Tibial artery (tissue), 4 donors: ENCODE results near the gene GDI2.

Experiments used
- DNase-seq, 2 donors: peaks; one replicate each; pipeline ENCODE4 v3.0.0-alpha.2; 2019
- H3K27ac ChIP-seq, 2 donors: fragments of 200-600 bp; sonication (generic) in 1 of 2; 1 replicate in 1 of 2; 2 replicates in 1 of 2; pipeline ENCODE4 v1.5.1; 2018 to 2019; ENCODE audit warnings: mild to moderate bottlenecking in 1 of 2
- H3K27me3 ChIP-seq, 2 donors: fragments of 200-600 bp; sonication (generic) in 1 of 2; one replicate each; pipeline versions ENCODE4 v1.5.1 to v1.6.0; 2016 to 2019
- H3K36me3 ChIP-seq, 3 donors: fragments of 200-600 bp; sonication (generic) in 2 of 3; one replicate each; pipeline ENCODE4 v1.5.1; 2016 to 2019; ENCODE audit warnings: mild to moderate bottlenecking in 2 of 3
- H3K4me1 ChIP-seq, 4 donors: fragments of 200-600 bp; sonication (generic) in 2 of 4; 1 replicate in 3 of 4; 2 replicates in 1 of 4; pipeline ENCODE4 v1.5.1; 2016 to 2019
- H3K4me3 ChIP-seq, 2 donors: fragments of 200-600 bp; sonication (generic) in 1 of 2; 1 replicate in 1 of 2; 2 replicates in 1 of 2; pipeline ENCODE4 v1.5.1; 2018 to 2019; ENCODE audit warnings: mild to moderate bottlenecking in 2 of 2
- H3K9me3 ChIP-seq, 3 donors: fragments of 200-600 bp; sonication (generic) in 1 of 3; one replicate each; pipeline ENCODE4 v1.5.1; 2016 to 2019
- intact Hi-C: fragments of 100-400 bp; cut with DNase I; formaldehyde crosslinking; loops from one replicate; pipeline ENCODE4 v1.15.0; 2023; ENCODE audit warnings: low total_unique reads
- TF ChIP-seq, protein P1 (sequence below), 2 experiments: fragments of 200-600 bp in 1 of 2; fragments of 450-650 bp in 1 of 2; IDR thresholded peaks; one replicate each; pipeline ENCODE4 v1.5.1; 2017 to 2019; ENCODE audit warnings: antibody characterized with exemption in 2 of 2, mild to moderate bottlenecking in 1 of 2, moderate library complexity in 1 of 2

Gene GDI2

DNA sequence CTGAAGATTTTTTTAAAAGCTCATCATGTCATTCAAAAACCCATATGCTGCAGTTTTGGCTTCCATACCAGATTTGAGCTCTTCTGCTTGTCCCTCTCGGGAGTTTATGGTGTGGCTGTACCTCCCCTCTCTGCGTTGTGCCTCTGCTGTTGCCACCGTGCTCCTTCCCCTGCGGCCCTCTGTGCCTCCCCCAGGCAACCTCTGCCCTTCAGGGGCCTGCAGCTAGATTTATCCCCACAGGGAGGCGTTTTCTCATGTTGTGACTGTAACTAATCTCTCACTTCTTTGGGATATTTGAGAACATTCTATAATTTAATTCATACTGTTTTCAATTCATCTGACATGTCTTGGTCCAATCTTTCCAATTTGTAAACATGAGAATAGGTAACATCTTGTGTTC is 75.9 kb downstream of the GDI2 start:
- Histone ChIP-seq H3K27ac (no peak overlapping the region), H3K36me3 (peaks cover 8 to 47% (median 23%) of the 10 kb centered on the region in 3 donors), H3K4me3 (no peak overlapping the region), H3K4me1 (no peaks in the 10 kb centered on the region), H3K9me3 (no peaks in the 10 kb centered on the region), H3K27me3 (no peaks in the 10 kb centered on the region)
- TF ChIP-seq, protein P1, sequence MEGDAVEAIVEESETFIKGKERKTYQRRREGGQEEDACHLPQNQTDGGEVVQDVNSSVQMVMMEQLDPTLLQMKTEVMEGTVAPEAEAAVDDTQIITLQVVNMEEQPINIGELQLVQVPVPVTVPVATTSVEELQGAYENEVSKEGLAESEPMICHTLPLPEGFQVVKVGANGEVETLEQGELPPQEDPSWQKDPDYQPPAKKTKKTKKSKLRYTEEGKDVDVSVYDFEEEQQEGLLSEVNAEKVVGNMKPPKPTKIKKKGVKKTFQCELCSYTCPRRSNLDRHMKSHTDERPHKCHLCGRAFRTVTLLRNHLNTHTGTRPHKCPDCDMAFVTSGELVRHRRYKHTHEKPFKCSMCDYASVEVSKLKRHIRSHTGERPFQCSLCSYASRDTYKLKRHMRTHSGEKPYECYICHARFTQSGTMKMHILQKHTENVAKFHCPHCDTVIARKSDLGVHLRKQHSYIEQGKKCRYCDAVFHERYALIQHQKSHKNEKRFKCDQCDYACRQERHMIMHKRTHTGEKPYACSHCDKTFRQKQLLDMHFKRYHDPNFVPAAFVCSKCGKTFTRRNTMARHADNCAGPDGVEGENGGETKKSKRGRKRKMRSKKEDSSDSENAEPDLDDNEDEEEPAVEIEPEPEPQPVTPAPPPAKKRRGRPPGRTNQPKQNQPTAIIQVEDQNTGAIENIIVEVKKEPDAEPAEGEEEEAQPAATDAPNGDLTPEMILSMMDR (IDR thresholded peaks at IDR 0.05) = no peak
- no peak for DNase-seq
- intact Hi-C loops = no loop called here

DNA sequence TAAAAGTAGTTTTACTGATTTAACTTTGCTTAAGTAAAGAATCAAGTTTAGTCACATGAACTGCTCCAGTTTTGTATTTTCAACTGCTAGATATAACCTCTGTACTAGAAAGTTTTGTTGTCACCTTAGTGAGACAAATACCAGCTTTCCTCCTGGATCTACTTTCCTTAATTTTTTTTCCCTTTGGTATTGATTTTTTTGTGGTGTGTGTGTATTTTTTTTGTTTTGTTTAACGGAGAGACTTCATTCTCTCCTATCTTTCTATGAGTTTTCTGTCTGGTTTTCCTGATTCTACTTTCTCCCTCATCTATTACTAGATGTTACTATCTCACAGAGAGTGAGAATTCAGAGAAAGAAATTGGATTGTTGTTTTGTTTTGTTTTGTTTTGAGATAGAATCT is 76.6 kb downstream of the GDI2 start:
- TF ChIP-seq, protein P1 (IDR thresholded peaks at IDR 0.05) = no peak
- H3K4me3 ChIP-seq = no peak overlapping the region
- peaks cover 0 to 4% (median 0%) of the 10 kb centered on the region in 4 donors for H3K4me1 ChIP-seq
- no peaks in the 10 kb centered on the region for H3K27me3 ChIP-seq
- intact Hi-C loops = no loop called here
- peaks cover 15 to 50% (median 25%) of the 10 kb centered on the region in 3 donors for H3K36me3 ChIP-seq
- DNase-seq = no peak
- no peaks in the 10 kb centered on the region for H3K9me3 ChIP-seq
- no peak overlapping the region for H3K27ac ChIP-seq

- Histone ChIP-seq H3K4me3 (no peak overlapping the region), H3K27ac (no peak overlapping the region), H3K27me3 (no peaks in the 10 kb centered on the region), H3K4me1 (peaks cover 0 to 4% (median 0%) of the 10 kb centered on the region in 4 donors), H3K9me3 (no peaks in the 10 kb centered on the region), H3K36me3 (peaks cover 24 to 50% (median 34%) of the 10 kb centered on the region in 3 donors)
- TF ChIP-seq, protein P1 (IDR thresholded peaks at IDR 0.05) = no peak
- intact Hi-C loops = no loop called here
- no peak for DNase-seq
These were observed 78.1 kb downstream of the GDI2 start for GRCh38 chr10:5735119-5735518.

GRCh38 chr10:5732141-5732540 is 81.1 kb downstream of the GDI2 start:
- intact Hi-C loops = no loop called here
- Histone ChIP-seq H3K27me3 (no peaks in the 10 kb centered on the region), H3K4me3 (no peak overlapping the region), H3K4me1 (peaks cover 0 to 4% (median 0%) of the 10 kb centered on the region in 4 donors), H3K36me3 (peaks cover 41 to 61% (median 49%) of the 10 kb centered on the region in 3 donors), H3K27ac (no peak overlapping the region), H3K9me3 (no peaks in the 10 kb centered on the region)
- TF ChIP-seq, protein P1 (IDR thresholded peaks at IDR 0.05) = no peak
- DNase-seq = no peak

GRCh38 chr10:5731559-5731958 is 81.7 kb downstream of the GDI2 start:
- H3K9me3 ChIP-seq = no peaks in the 10 kb centered on the region
- H3K36me3 ChIP-seq = peaks cover 45 to 66% (median 54%) of the 10 kb centered on the region in 3 donors
- no peak overlapping the region for H3K4me3 ChIP-seq
- peaks cover 0 to 4% (median 0%) of the 10 kb centered on the region in 4 donors for H3K4me1 ChIP-seq
- intact Hi-C loops = no loop called here
- H3K27me3 ChIP-seq = no peaks in the 10 kb centered on the region
- TF ChIP-seq, protein P1 (IDR thresholded peaks at IDR 0.05) = no peak
- DNase-seq = no peak
- no peak overlapping the region for H3K27ac ChIP-seq

GRCh38 chr10:5730766-5731165 is 82.5 kb downstream of the GDI2 start:
- Histone ChIP-seq H3K4me1 (peaks cover 0 to 4% (median 0%) of the 10 kb centered on the region in 4 donors), H3K4me3 (no peak overlapping the region), H3K27me3 (no peaks in the 10 kb centered on the region), H3K27ac (no peak overlapping the region), H3K9me3 (no peaks in the 10 kb centered on the region), H3K36me3 (peaks cover 41 to 64% (median 52%) of the 10 kb centered on the region in 3 donors)
- intact Hi-C loops = no loop called here
- DNase-seq = no peak
- TF ChIP-seq, protein P1 (IDR thresholded peaks at IDR 0.05) = no peak
